ENCODE measurements around the gene LOXL3. TPM values are rescaled to one million over a fixed set of nuclear protein-coding genes. Genes with fewer than 3 reads are reported as not detected.
"Not testable (repeated sequence)": the region's sequence is repeated elsewhere in the genome, so short reads cannot be mapped to it uniquely, and the experiment has no call there.

The LOXL3 gene
- total RNA-seq, 2 donors from 2014 or later = 1.3 to 10.7 TPM

DNA sequence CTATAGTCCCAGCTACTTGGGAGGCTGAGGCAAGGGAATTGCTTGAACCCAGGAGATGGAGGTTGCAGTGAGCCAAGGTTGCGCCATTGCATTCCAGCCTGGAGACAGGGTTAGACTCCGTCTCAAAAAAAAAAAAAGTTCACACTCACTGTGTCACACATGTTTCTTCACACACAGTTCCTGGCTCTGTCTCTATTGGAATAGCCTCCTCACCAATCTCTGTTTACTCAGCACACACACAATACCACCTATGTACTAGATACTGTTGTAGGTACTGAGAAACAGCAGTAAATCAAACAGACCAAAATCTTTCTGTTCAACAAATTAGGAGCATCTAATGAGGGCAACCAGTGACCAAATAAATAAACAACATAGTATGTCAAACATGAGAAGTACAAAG is 67.6 kb downstream of the LOXL3 start:
- WGBS = 87% methylated on average over 2 of the region's 2 CpGs
- no peak for DNase-seq (ENCODE audit: low spot score)
- intact Hi-C loops (cut with DNase I) = no loop called here

DNA sequence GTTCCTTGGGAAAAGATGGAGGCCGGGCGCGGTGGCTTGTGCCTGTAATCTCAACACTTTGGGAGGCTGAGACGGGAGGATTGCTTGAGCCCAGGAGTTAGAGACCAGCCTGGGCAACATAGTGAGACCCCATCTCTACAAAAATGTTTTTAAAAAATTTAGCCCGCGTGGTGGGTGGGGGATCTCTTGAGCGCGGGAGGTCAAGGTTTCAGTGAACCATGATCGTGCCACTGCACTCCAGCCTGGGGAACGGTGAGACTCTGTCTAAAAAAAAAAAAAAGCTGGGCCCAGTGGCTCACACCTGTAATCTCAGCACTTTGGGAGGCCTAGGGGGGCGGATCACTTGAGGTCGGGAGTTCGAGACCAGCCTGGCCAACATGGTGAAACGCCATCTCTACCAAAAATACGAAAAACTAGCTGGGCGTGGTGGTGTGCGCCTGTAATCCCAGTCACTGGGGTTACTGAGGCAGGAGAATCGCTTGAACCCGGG is 70.0 kb downstream of the LOXL3 start:
- 83% methylated on average over 19 of the region's 19 CpGs for WGBS
- Histone ChIP-seq H3K27ac (peak overlapping the region in 1 of 2 donors; percentile 83), H3K4me3 (peak overlapping the region; percentile 74 to 84), H3K4me1 (replicated peaks) (peaks cover 13% of the 10 kb centered on the region)
- intact Hi-C loops (cut with DNase I) = loop anchor here (1.0 to 2.0 kb wide), 2 partner anchors 46 to 103 kb away; partner anchors contain the start of genes AUP1 and HTRA2
- H3K27me3 ChIP-seq (replicated peaks; ENCODE audit: insufficient read depth); H3K36me3 ChIP-seq; H3K9me3 ChIP-seq; DNase-seq (ENCODE audit: low spot score): not testable (repeated sequence)

More for the DNA sequence above, 67.6 kb downstream of the LOXL3 start:
- peaks cover 7% of the 10 kb centered on the region for H3K4me1 ChIP-seq (replicated peaks)
- H3K27me3 ChIP-seq (replicated peaks; ENCODE audit: insufficient read depth) = no peaks in the 10 kb centered on the region
- no peak overlapping the region for H3K4me3 ChIP-seq
- H3K27ac ChIP-seq = no peak overlapping the region
- peaks cover 0 to 5% of the 10 kb centered on the region in 2 donors for H3K36me3 ChIP-seq
- no peak for TF ChIP-seq POLR2AphosphoS5 (IDR thresholded peaks at IDR 0.05)
- TF ChIP-seq POLR2A (IDR thresholded peaks at IDR 0.05) = no peak
- TF ChIP-seq, protein P1, sequence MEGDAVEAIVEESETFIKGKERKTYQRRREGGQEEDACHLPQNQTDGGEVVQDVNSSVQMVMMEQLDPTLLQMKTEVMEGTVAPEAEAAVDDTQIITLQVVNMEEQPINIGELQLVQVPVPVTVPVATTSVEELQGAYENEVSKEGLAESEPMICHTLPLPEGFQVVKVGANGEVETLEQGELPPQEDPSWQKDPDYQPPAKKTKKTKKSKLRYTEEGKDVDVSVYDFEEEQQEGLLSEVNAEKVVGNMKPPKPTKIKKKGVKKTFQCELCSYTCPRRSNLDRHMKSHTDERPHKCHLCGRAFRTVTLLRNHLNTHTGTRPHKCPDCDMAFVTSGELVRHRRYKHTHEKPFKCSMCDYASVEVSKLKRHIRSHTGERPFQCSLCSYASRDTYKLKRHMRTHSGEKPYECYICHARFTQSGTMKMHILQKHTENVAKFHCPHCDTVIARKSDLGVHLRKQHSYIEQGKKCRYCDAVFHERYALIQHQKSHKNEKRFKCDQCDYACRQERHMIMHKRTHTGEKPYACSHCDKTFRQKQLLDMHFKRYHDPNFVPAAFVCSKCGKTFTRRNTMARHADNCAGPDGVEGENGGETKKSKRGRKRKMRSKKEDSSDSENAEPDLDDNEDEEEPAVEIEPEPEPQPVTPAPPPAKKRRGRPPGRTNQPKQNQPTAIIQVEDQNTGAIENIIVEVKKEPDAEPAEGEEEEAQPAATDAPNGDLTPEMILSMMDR (IDR thresholded peaks at IDR 0.05) = no peak
- H3K9me3 ChIP-seq = no peaks in the 10 kb centered on the region

DNA sequence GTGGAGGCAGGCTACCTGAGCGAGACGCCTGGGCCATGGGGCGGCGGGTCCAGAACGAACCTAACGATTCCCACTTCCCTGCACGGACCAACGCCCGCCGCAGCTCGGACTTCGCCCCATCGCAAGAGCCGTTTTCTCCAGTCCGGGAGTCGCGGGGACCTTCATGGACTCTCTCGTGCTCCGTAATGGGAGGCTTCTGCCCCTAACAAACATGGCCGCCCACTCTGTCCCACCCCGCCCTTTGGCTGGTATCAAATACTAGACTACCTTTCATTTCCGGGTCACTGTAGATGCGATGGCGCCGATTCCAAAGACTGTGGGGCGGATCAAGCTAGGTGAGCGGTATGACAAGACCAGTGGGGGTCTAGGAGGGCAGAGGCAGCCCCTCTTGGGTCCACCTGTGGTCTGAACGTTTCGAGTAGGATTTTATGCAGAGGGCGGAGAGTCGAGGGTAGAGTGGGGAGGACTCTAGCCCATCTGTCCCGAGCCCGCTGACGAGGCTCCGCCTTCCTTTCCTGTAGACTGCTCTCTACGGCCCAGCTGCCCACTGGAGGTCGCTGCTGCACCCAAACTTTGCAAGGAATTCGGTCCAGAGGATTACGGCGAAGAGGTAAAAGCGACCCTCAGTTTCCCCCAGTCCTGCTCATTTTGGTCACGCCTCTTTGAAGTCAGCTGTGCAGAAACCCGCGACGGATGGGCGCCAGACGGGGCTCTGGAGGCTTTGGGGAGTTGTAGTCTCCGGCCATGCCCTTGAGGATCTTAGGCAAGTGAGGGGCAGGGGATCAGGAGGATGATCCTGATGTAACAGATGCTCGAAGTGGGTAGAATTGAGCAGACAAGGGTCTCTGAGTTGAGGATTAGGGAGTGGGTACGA is 70.7 kb downstream of the LOXL3 start, which contains the start of the genes CCDC142 and TTC31:
Gene CCDC142, minus strand, starts transcription at position 198 of the 874 bp plus-strand sequence. Its CDS starts 161 bp downstream, at position 37.
Gene TTC31, plus strand, starts transcription at position 281 of the 874 bp plus-strand sequence. Its CDS starts 15 bp downstream, at position 296.
- Histone ChIP-seq H3K4me1 (replicated peaks) (peaks cover 13% of the 10 kb centered on the region), H3K4me3 (peak within 1 kb of the TSS; percentile 74 to 84), H3K27ac (peak within 1 kb of the TSS; percentile 83 to 90), H3K9me3 (no peaks in the 10 kb centered on the region), H3K36me3 (no peaks in the 10 kb centered on the region), H3K27me3 (replicated peaks; ENCODE audit: insufficient read depth) (no peaks in the 10 kb centered on the region)
- DNase-seq (ENCODE audit: low spot score) = peak; percentile 96
- peak; percentile 26 for TF ChIP-seq POLR2A (IDR thresholded peaks at IDR 0.05)
- TF ChIP-seq POLR2AphosphoS5 (IDR thresholded peaks at IDR 0.05) = peak; percentile 98
- TF ChIP-seq, protein P1 (IDR thresholded peaks at IDR 0.05) = peak; percentile 61 to 94 (median 90)
- intact Hi-C loops (cut with DNase I) = loop anchor here (1.0 to 2.0 kb wide), 2 partner anchors 46 to 104 kb away; partner anchors contain the start of genes AUP1 and HTRA2
- under 1% methylated on average over 44 of the region's 50 CpGs for WGBS

Other genes with a start within 250 kb of the LOXL3 start
- gene SLC4A5, start 210.5 kb downstream of the LOXL3 start, total RNA-seq = 10 to 100 TPM in 1 of 2 donors, 1 to 10 TPM in 1; 6.2 to 65.9 TPM
- 100 to 1,000 TPM in 1 of 2 donors, 10 to 100 TPM in 1; 93.9 to 294 TPM for gene DCTN1, start 173.6 kb downstream of the LOXL3 start, total RNA-seq
- 1 to 10 TPM; 6.1 to 6.8 TPM for gene C2orf81, start 132.3 kb downstream of the LOXL3 start, total RNA-seq
- gene WDR54, start 132.2 kb downstream of the LOXL3 start, total RNA-seq = 10 to 100 TPM; 11.4 to 19.4 TPM
- gene RTKN, start 112.0 kb downstream of the LOXL3 start, total RNA-seq = 10 to 100 TPM; 24.5 to 26.0 TPM
- 10 to 100 TPM; 28.3 to 46.7 TPM for gene INO80B, start 98.9 kb downstream of the LOXL3 start, total RNA-seq
- 100 to 1,000 TPM in 1 of 2 donors, 10 to 100 TPM in 1; 73.3 to 158 TPM for gene WBP1, start 95.5 kb downstream of the LOXL3 start, total RNA-seq
- gene MOGS, start 88.6 kb downstream of the LOXL3 start, total RNA-seq = 10 to 100 TPM; 57.1 to 68.3 TPM
- gene MRPL53, start 81.3 kb downstream of the LOXL3 start, total RNA-seq = 10 to 100 TPM; 28.2 to 63.3 TPM
- 10 to 100 TPM; 28.0 to 28.3 TPM for gene CCDC142, start 70.9 kb downstream of the LOXL3 start, total RNA-seq
- gene TTC31, start 70.9 kb downstream of the LOXL3 start, total RNA-seq = 10 to 100 TPM; 24.0 to 27.6 TPM
- 1 to 10 TPM in 1 of 2 donors, not detected in 1; 1.2 TPM for gene LBX2, start 54.3 kb downstream of the LOXL3 start, total RNA-seq
- 10 to 100 TPM; 13.6 to 14.7 TPM for gene PCGF1, start 46.2 kb downstream of the LOXL3 start, total RNA-seq
- gene TLX2, start 39.5 kb downstream of the LOXL3 start, total RNA-seq = under 1 TPM in 1 of 2 donors, not detected in 1; 0.97 TPM
- gene DQX1, start 27.7 kb downstream of the LOXL3 start, total RNA-seq = not detected
- 100 to 1,000 TPM; 101 to 124 TPM for gene AUP1, start 24.2 kb downstream of the LOXL3 start, total RNA-seq
- gene HTRA2, start 24.0 kb downstream of the LOXL3 start, total RNA-seq = 10 to 100 TPM; 19.1 to 37.9 TPM
- gene DOK1, start 778 bp upstream of the LOXL3 start, total RNA-seq = 10 to 100 TPM in 1 of 2 donors, 1 to 10 TPM in 1; 4.5 to 18.9 TPM
- gene M1AP, start 94.4 kb upstream of the LOXL3 start, total RNA-seq = 10 to 100 TPM in 1 of 2 donors, under 1 TPM in 1; 0.18 to 10.9 TPM
- 10 to 100 TPM; 12.3 to 16.5 TPM for gene SEMA4F, start 100.3 kb upstream of the LOXL3 start, total RNA-seq

All from prostate gland (tissue), 2 donors.